GM10847 (cell line): Measurements from ENCODE around the gene DOLK.

ENCODE experiments used
- POLR2A ChIP-seq: IDR thresholded peaks from 2 replicates; pipeline ENCODE4 v1.6.1; 2011; ENCODE audit not compliant: insufficient read length; ENCODE audit errors: extremely low read depth

DOLK gene

DNA sequence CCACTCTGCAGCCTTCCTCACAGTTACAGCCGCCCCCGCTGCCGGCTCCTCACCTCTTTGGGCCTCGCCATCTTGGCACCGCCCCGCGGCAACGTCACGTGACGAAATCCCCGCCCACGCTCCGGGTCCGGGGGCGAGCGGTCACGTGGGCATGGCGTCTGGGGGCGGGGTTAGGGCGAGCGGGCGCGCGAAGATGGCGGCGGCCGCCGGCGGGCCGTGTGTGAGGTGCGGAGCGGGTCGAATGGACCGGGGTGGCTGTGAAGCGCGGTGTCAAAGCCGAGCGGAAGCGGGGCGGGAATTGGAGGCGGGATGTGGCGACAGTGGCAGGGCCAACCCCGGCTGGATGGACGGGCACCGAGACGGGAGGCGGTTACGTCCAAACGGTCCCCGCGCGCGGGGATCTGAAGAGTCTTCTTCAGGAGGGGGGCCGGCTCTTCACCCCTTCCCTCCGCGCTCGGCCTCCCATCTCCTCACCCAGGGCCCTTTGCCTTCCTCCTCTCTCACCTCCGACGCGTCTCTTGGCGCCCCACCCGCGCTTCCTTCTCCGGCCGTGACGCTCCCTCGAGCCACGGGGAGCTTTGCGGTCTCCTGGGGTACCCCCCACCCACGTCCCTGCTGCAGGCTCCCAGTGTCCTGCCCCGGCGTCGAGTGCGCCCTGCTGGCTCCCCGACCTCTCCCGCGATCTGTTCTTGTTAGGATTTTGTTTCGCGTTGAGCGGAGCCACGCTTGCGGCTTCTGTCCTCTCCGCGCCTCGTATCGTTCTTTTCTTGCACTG, at the start of gene DOLK, which contains the start of gene NUP188:
DOLK (minus strand) TSS at position 77 of the 775 bp plus-strand sequence. CDS start 300 bp downstream, outside the sequence.
NUP188 (plus strand) TSS at position 173 of the 775 bp plus-strand sequence; CDS start at position 194, 21 bp downstream.
- peak; percentile 98 for TF ChIP-seq POLR2A

DNA sequence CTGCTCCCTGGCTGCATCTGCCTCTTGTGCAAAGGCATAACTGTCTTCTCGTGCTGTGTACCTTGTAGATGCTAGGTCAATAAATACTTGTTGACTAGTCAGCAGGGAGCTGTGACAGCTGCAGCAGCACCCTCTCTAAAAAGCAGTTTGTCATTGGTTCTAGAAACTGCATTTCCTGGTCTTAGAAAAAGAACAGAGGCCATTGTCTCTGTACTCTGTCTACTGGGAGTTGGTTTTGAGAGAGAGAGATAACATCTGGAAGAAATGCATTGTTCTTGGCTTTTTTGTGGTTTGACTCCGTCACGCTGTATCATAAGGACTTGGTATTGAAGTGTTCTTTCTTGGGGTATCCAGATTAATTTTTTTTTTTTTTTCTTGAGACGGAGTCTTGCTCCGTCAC, 48.4 kb upstream of the DOLK start:
- no peak for TF ChIP-seq POLR2A

DNA sequence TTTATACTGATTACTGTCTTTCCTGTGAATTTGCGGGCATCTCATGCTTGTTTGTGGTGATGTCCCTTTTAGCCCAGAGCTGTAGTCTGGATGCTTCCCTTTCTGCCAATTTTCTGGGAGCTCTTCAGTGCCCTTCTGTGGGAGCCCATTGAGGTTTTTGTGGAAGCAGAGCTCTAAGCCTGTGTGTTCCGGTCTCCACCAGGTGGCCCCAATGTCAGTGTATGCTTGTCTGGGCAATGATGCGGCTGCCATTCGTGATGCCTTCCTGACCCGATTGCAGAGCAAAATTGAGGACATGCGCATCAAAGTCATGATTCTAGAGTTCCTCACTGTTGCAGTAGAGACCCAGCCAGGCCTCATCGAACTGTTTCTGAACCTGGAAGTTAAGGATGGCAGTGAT, 45.6 kb upstream of the DOLK start:
- no peak for TF ChIP-seq POLR2A

DNA sequence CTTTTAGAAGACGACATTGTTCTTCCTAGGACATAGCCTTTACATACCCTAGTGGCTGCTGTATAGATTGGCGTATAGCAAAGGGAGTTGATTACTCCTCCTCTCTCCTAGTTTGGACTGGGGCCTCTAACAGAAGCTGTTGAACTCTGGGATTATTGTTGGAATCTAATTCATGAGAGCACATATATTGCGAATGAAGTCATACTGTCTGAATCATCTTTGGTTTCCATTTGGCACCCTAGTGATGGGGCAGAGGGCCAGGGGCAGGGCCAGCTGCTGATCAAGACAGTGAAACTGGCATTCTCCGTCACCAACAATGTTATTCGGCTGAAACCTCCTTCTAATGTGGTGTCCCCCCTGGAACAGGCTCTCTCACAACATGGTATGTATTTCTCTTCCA, 40.4 kb upstream of the DOLK start:
- TF ChIP-seq POLR2A: no peak

DNA sequence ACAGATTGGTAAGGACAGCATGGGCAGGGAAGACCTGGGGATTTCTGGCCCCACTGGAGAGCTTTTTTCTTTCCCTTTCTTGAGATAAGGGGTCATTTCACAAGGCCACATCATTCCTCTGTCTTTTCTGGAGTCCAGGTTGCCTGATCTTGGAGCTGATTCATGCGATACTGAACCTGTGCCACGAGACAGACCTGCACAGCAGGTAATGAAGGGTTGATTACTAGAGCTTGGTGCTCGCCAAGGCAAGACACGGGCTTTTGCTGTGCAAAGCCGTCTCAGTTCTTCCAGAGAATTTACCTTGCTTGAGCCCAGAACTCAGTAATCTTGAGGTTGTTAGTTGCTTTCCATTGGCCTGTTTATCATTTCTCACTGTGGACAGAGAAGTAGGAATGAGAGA, 39.3 kb upstream of the DOLK start:
- TF ChIP-seq POLR2A: no peak

DNA sequence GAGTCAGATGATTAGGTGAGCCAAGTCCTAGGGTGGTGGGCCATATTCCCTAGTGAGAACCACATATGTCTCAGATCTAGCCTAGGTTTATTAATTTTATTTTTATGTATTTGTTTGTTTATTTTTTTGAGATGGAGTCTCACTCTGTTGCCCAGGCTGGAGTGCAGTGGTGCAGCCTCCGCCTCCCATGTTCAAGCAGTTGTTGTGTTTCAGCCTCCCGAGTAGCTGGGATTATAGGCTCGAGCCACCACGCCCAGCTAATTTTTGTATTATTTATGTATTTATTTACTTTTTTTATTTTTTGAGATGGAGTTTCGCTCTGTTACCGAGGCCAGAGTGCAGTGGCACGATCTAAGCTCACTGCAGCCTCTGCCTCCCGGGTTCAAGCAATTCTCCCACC, 36.1 kb upstream of the DOLK start:
- TF ChIP-seq POLR2A: no peak

DNA sequence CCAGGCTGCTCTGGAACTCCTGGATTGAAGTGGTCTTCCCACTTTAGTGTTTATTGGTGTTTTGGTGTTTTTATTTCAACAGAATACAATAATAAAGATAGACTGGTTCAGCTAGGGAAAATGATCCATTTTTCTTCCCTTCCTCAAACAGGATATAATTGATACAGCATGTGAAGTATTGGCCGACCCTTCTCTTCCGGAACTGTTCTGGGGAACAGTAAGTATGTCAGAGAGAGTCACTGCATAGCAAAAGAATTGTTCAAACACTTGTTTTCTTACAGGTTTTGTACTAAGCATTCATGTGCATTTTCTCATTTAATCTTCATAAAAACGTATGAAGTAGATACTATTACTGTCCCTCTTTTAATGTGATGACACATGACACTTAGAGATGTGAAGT, 31.7 kb upstream of the DOLK start:
- no peak for TF ChIP-seq POLR2A

DNA sequence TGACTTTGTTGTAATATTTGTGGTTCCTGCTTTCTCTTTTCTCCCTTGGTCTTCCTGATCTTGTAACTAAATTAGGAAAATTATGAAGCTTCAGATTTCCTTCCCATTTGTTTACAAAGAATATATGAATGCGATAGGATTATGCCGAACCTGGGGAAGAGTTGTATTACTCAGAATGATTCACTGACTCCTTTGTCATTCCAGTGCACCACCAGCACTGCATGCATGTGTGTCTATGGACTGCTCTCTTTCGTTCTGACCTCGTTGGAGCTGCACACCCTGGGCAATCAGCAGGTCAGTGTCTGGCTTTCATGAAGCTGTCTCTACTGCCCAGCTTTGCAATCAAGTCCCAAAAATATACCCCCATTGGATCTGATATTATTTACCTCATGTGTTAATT, 25.6 kb upstream of the DOLK start:
- TF ChIP-seq POLR2A: no peak

DNA sequence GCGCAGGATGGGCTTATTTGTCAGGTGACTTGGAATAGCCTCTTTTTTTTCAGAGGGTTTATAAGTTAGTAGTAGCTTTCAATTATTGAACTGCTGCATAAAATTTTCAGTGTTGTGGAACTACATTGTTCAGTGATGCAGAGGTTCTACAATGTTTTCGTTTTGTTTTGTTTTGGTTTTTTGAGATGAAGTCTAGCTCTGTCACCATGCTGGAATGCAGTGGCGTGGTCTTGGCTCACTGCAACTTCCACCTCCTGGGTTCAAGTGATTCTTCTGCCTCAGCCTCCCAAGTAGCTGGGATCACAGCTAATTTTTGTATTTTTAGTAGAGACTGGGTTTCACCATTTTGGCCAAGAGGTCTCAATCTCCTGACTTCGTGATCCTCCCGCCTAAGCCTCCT, 22.1 kb upstream of the DOLK start:
- no peak for TF ChIP-seq POLR2A

DNA sequence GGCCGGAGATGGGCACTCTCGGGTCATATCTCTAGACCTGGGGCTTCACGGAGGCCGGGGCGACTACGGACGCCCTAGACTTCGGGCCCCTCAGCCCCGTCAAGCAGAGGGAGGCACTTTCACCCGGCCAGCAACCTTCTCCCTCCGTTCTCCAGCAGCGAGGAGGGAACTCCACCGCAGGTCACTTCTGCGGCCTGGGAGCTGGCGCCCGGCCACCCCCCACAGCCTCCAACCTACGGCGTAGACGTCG, 201 bp downstream of the DOLK start:
- TF ChIP-seq POLR2A: no peak

DNA sequence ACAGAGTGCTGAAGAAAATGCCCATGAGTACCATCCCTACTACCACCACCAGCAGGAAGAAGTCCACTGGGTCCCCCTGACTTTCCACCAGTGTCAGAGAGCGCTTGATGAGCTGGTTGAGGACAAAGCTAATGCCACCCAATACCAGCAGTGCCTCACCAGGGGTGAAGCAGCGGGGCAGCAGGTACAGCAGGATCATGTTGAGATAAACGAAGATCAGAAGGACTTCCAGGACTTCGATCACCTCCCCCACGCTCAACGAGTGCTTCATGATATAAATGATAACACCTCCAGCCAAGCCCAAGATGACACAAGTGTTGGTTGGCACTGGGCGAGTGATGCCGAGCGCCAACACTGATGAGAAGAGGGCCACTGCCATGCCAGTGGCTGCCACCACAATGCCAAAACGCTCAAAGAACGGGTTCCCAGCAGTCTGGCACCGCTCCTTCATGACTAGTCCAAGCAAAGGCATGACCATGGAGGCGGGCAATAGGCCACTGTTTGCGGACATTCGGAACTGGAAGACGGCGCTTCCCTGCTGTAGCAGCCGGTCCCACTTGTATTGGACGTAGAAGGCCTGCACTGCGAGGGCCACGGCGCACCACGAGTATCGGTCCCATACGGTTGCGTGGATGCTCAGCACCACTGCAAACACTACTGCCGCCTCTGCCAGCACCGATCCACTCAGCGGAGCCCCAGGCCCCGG, 679 bp downstream of the DOLK start:
- no peak for TF ChIP-seq POLR2A

DNA sequence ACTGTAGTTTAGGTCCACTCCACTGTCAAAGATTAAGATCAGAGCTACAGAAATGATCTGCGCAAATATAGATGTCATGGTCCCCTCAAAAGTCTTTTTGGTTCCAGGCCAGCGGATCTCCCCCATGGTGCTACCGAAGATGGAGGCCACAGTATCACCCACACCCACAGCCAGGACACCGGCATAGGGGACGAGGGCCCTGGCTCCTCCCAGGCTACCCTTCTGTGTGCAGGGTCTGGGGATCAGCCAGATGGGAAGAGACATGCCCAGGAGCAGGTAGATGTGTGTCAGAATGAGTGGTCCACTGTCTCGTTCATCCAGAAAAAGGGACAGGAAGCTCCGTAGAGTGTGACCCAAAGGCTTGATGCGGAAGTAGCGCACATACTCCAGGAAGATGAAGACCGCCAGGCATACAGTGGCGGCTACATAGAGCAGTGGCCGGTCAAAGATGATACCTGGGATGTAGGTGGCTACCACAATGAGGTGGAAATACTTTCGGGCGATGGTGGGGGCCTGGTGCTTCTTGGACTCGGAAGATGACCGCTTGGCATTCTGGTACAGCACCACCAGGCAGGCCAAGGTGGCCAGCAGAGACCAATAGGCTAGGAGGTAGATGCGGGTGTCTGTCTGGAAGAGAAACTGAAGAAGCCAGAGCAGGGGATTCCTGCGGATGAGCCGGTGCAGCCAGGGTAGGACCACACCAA, 1.5 kb downstream of the DOLK start:
- TF ChIP-seq POLR2A: no peak

DNA sequence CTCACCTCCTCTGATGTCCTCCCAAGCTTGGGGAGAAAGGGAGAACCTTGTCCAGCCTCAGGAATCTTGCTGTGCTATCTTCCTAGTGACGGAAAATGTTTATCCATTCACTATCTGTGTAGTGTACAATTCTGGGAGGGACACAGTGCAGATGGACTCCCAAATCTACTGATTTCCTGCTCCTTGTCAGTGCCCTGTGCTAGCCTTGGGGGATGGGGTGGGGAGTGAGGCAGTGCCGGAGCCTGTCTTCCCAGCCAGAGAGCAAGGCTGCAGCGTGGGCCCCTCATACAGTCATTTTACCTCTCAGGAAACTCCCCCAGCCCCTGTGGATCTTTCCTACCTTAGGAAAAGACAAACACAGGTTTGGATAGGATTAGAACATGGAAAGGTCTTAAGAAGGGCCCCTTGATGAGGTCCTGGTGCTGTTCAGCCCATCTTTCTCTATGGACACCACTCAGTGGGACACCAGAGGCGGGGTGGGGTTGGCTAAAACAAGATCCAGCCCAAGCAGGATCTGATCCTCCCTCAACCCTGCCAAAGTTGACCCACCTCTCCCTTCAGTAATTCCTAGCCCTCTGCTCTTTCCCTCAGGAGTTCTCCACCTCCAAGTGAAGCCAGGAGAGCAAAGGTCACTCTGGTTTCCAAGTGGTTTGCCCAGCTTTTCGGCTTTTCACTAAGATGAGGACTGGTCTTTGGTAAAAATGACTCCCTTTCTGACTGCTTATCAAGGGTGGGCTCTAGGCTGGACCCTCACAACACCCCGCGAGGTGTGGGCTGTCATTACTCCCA, 3.4 kb downstream of the DOLK start:
- no peak for TF ChIP-seq POLR2A

DNA sequence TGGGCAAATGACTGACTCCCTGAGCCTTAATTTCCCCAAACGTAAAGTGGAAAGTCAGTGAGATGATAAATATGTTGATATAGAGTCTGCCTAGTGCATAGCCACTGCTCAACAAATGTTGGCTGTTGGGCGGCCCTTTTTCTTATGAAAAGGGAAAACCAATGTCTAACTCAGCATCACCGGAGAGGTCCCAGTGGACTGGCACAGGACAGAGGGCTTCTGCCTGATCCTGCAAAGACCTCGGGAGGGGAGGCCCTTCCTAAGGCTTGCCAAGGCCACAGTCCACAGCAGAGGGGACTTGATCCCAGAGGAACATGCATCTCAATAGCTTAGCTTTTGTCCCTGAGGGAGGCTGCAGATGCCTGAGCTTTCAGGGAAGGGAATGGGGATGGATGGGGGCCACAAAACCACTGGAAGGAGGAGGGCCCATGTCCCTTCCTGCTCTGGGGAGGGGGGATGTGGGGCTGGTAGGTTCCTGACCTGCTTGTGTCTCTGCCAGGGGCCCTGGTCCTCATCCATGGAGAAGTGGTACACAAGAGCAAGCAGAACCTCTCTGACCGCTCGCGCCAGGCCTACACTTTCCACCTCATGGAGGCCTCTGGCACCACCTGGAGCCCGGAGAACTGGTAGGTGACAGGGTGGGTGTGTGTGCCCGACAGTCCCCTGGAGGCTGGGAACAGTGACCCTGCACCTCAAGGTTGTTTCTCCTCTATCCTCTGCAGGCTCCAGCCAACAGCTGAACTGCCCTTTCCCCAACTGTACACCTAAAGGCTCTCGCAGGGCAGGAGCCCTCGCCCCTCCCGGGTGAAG, 6.3 kb downstream of the DOLK start:
- TF ChIP-seq POLR2A: no peak
